ENCODE results near the gene ILKAP. TPM values are rescaled to one million over a fixed set of nuclear protein-coding genes. Genes with fewer than 3 reads are reported as not detected.

Gene ILKAP
- total RNA-seq, 1 experiment from 2014 or later, result 31.6 TPM

DNA sequence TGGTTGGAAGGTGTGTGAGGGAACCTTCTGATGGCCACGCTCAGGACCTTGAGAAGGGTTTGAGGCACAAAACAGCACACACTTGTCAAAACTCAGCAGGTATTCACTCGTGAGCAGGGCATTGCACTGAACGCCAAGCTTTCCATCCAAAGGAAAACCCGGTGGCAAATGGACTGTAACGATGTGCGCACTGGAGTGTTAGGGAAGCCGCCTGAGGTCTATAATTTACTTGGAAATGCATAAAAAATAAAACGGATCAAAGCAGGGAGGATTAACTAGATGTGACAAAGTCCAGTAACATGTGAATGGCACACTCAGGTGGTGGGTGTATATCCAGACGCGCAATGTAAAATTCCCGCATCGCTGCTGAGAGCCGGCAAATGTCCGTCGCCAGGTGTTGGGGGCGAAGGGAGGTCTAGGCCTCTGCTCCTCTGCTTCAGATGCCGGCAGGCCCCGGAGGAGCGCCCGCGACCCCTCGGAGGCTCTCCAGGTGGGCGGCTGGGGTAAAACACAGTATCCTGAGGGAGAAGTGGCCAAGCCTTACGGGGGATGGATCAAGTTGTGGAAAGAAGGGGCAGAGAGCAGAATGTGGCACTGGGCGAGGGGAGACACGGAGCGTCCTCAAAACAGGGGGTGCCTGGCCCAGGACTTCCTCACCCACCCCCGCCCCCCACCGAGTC is 21.0 kb upstream of the ILKAP start:
- H3K4me1 ChIP-seq, result no peaks in the 10 kb centered on the region
- BruUV-seq (replicated peaks), result no TSS peak
- peaks cover 5% of the 10 kb centered on the region for H3K27me3 Mint-ChIP-seq (ENCODE audit: insufficient read depth, unreplicated experiment)
- POLR2A ChIA-PET, result no interaction called here
- CTCF ChIA-PET, result no interaction called here
- no peaks in the 10 kb centered on the region for H3K4me1 Mint-ChIP-seq (ENCODE audit: low read depth, unreplicated experiment)
- TF ChIP-seq, protein P1, sequence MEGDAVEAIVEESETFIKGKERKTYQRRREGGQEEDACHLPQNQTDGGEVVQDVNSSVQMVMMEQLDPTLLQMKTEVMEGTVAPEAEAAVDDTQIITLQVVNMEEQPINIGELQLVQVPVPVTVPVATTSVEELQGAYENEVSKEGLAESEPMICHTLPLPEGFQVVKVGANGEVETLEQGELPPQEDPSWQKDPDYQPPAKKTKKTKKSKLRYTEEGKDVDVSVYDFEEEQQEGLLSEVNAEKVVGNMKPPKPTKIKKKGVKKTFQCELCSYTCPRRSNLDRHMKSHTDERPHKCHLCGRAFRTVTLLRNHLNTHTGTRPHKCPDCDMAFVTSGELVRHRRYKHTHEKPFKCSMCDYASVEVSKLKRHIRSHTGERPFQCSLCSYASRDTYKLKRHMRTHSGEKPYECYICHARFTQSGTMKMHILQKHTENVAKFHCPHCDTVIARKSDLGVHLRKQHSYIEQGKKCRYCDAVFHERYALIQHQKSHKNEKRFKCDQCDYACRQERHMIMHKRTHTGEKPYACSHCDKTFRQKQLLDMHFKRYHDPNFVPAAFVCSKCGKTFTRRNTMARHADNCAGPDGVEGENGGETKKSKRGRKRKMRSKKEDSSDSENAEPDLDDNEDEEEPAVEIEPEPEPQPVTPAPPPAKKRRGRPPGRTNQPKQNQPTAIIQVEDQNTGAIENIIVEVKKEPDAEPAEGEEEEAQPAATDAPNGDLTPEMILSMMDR (IDR thresholded peaks at IDR 0.05; ENCODE audit: insufficient read depth in 1 of 2, low read depth in 1 of 2, low read length in 1 of 2, severe bottlenecking in 1 of 2, unreplicated experiment in 1 of 2), result no peak
- no peaks in the 10 kb centered on the region for H3K9me3 ChIP-seq
- no peaks in the 10 kb centered on the region for H3K36me3 Mint-ChIP-seq (ENCODE audit: insufficient read depth, unreplicated experiment)
- no peak overlapping the region for H3K4me3 Mint-ChIP-seq (ENCODE audit: unreplicated experiment)
- H3K27ac Mint-ChIP-seq (ENCODE audit: unreplicated experiment), result no peak overlapping the region
- H3K9me3 Mint-ChIP-seq (ENCODE audit: unreplicated experiment), result no peaks in the 10 kb centered on the region
- no peaks in the 10 kb centered on the region for H3K27me3 ChIP-seq (replicated peaks; ENCODE audit: control insufficient read depth, insufficient read depth, low read length)
- no peak for DNase-seq
- intact Hi-C loops (cut with micrococcal nuclease; ENCODE audit: unreplicated experiment), result no loop called here
- H3K36me3 ChIP-seq (ENCODE audit: control insufficient read depth, insufficient read depth, low read length), result no peaks in the 10 kb centered on the region
- no peak overlapping the region for H3K4me3 ChIP-seq (ENCODE audit: low read depth, low read length)

- TF ChIP-seq, protein P1 (IDR thresholded peaks at IDR 0.05; ENCODE audit: insufficient read depth in 1 of 2, low read depth in 1 of 2, low read length in 1 of 2, severe bottlenecking in 1 of 2, unreplicated experiment in 1 of 2), result no peak
- no peaks in the 10 kb centered on the region for H3K4me1 ChIP-seq
- no TSS peak for BruUV-seq (replicated peaks)
- ChIA-PET POLR2A (no interaction called here), CTCF (no interaction called here)
- no peaks in the 10 kb centered on the region for H3K27me3 Mint-ChIP-seq (ENCODE audit: insufficient read depth, unreplicated experiment)
- no peaks in the 10 kb centered on the region for H3K36me3 ChIP-seq (ENCODE audit: control insufficient read depth, insufficient read depth, low read length)
- no peaks in the 10 kb centered on the region for H3K36me3 Mint-ChIP-seq (ENCODE audit: insufficient read depth, unreplicated experiment)
- H3K27me3 ChIP-seq (replicated peaks; ENCODE audit: control insufficient read depth, insufficient read depth, low read length), result no peaks in the 10 kb centered on the region
- no peak for DNase-seq
- intact Hi-C loops (cut with micrococcal nuclease; ENCODE audit: unreplicated experiment), result no loop called here
- no peak overlapping the region for H3K4me3 ChIP-seq (ENCODE audit: low read depth, low read length)
- H3K4me3 Mint-ChIP-seq (ENCODE audit: unreplicated experiment), result no peak overlapping the region
- no peak overlapping the region for H3K27ac Mint-ChIP-seq (ENCODE audit: unreplicated experiment)
- no peaks in the 10 kb centered on the region for H3K9me3 Mint-ChIP-seq (ENCODE audit: unreplicated experiment)
- no peaks in the 10 kb centered on the region for H3K4me1 Mint-ChIP-seq (ENCODE audit: low read depth, unreplicated experiment)
- H3K9me3 ChIP-seq, result no peaks in the 10 kb centered on the region
These were observed 17.5 kb upstream of the ILKAP start for GRCh38 chr2:238220892-238221521.

GRCh38 chr2:238220274-238220891 is 16.9 kb upstream of the ILKAP start:
- ChIA-PET CTCF (no interaction called here), POLR2A (no interaction called here)
- H3K27ac Mint-ChIP-seq (ENCODE audit: unreplicated experiment), result no peak overlapping the region
- H3K27me3 Mint-ChIP-seq (ENCODE audit: insufficient read depth, unreplicated experiment), result no peaks in the 10 kb centered on the region
- BruUV-seq (replicated peaks), result no TSS peak
- TF ChIP-seq, protein P1 (IDR thresholded peaks at IDR 0.05; ENCODE audit: insufficient read depth in 1 of 2, low read depth in 1 of 2, low read length in 1 of 2, severe bottlenecking in 1 of 2, unreplicated experiment in 1 of 2), result no peak
- no peaks in the 10 kb centered on the region for H3K9me3 Mint-ChIP-seq (ENCODE audit: unreplicated experiment)
- H3K4me1 ChIP-seq, result no peaks in the 10 kb centered on the region
- no peaks in the 10 kb centered on the region for H3K4me1 Mint-ChIP-seq (ENCODE audit: low read depth, unreplicated experiment)
- H3K36me3 ChIP-seq (ENCODE audit: control insufficient read depth, insufficient read depth, low read length), result no peaks in the 10 kb centered on the region
- H3K9me3 ChIP-seq, result no peaks in the 10 kb centered on the region
- no peak overlapping the region for H3K4me3 ChIP-seq (ENCODE audit: low read depth, low read length)
- DNase-seq, result no peak
- H3K4me3 Mint-ChIP-seq (ENCODE audit: unreplicated experiment), result no peak overlapping the region
- intact Hi-C loops (cut with micrococcal nuclease; ENCODE audit: unreplicated experiment), result no loop called here
- H3K27me3 ChIP-seq (replicated peaks; ENCODE audit: control insufficient read depth, insufficient read depth, low read length), result no peaks in the 10 kb centered on the region
- H3K36me3 Mint-ChIP-seq (ENCODE audit: insufficient read depth, unreplicated experiment), result no peaks in the 10 kb centered on the region
